Mesenchymal stem cell (in vitro differentiated cells and primary cell): ENCODE measurements around the gene GSTK1.

ENCODE experiments used
- DNase-seq: peaks from one replicate; pipeline ENCODE4 v3.0.0-alpha.2; 2013
- H2AFZ ChIP-seq: one replicate; pipeline ENCODE4 v1.6.1; 2013; ENCODE audit warnings: low read depth, mild to moderate bottlenecking, control low read depth, inconsistent platforms, low read length, moderate library complexity
- H2AK5ac ChIP-seq: 2 replicates; pipeline ENCODE4 v1.6.1; 2013; ENCODE audit warnings: low read length, moderate library complexity, mild to moderate bottlenecking, inconsistent platforms; ENCODE audit not compliant: severe bottlenecking
- H2BK120ac ChIP-seq: one replicate; pipeline ENCODE4 v1.6.1; 2013; ENCODE audit warnings: low read depth, mild to moderate bottlenecking, inconsistent platforms, low read length, moderate library complexity
- H2BK12ac ChIP-seq, 2 experiments: one replicate each; pipeline ENCODE4 v1.6.1; 2013; ENCODE audit warnings: inconsistent platforms in 2 of 2, low read length in 2 of 2, mild to moderate bottlenecking in 2 of 2, moderate library complexity in 2 of 2, control low read depth in 1 of 2
- H2BK15ac ChIP-seq: one replicate; pipeline ENCODE4 v1.6.1; 2013; ENCODE audit warnings: mild to moderate bottlenecking, low read depth, inconsistent platforms; ENCODE audit not compliant: poor library complexity, severe bottlenecking
- H2BK5ac ChIP-seq: 2 replicates; pipeline ENCODE4 v1.6.1; 2013; ENCODE audit warnings: low read depth, mild to moderate bottlenecking, low read length, control low read depth, inconsistent platforms; ENCODE audit not compliant: poor library complexity, severe bottlenecking
- H3K14ac ChIP-seq, 2 experiments: one replicate each; pipeline ENCODE4 v1.6.1; 2013; ENCODE audit warnings: inconsistent platforms in 2 of 2, low read length in 2 of 2, control low read depth in 1 of 2, mild to moderate bottlenecking in 1 of 2, moderate library complexity in 1 of 2
- H3K18ac ChIP-seq, 2 experiments: one replicate each; pipeline ENCODE4 v1.6.1; 2013; ENCODE audit warnings: inconsistent platforms in 2 of 2, low read length in 2 of 2, control low read depth in 1 of 2, low read depth in 1 of 2, mild to moderate bottlenecking in 1 of 2
- H3K23ac ChIP-seq, 2 experiments: one replicate each; pipeline ENCODE4 v1.6.1; 2013; ENCODE audit warnings: inconsistent platforms in 2 of 2, low read length in 2 of 2, mild to moderate bottlenecking in 2 of 2, moderate library complexity in 2 of 2, control low read depth in 1 of 2
- H3K27ac ChIP-seq: 2 replicates; pipeline ENCODE4 v1.5.1; 2013; ENCODE audit warnings: mild to moderate bottlenecking, moderate library complexity, low read length, control low read depth, inconsistent platforms; ENCODE audit not compliant: poor library complexity, severe bottlenecking
- H3K27me3 ChIP-seq, 2 experiments: 2 replicates each; pipeline versions ENCODE4 v1.6.1 to v1.7.0; 2013; ENCODE audit warnings: low read length in 2 of 2, mild to moderate bottlenecking in 2 of 2, moderate library complexity in 2 of 2, control low read depth in 1 of 2, inconsistent platforms in 1 of 2; ENCODE audit not compliant: control insufficient read depth in 1 of 2, insufficient read depth in 1 of 2
- H3K36me3 ChIP-seq, 2 experiments: 2 replicates each; pipeline versions ENCODE4 v1.6.1 to v1.7.0; 2013; ENCODE audit warnings: low read length in 2 of 2, control low read depth in 1 of 2, inconsistent platforms in 1 of 2, low read depth in 1 of 2, mild to moderate bottlenecking in 1 of 2; ENCODE audit not compliant: insufficient read depth in 2 of 2, control insufficient read depth in 1 of 2
- H3K4ac ChIP-seq, 2 experiments: one replicate each; pipeline ENCODE4 v1.6.1; 2013; ENCODE audit warnings: inconsistent platforms in 2 of 2, low read length in 2 of 2, mild to moderate bottlenecking in 2 of 2, moderate library complexity in 2 of 2, control low read depth in 1 of 2, low read depth in 1 of 2
- H3K4me1 ChIP-seq: 2 replicates; pipeline ENCODE4 v1.6.1; 2013; ENCODE audit warnings: low read depth, low read length, control low read depth; ENCODE audit not compliant: control insufficient read depth, insufficient read depth
- H3K4me2 ChIP-seq: 2 replicates; pipeline ENCODE4 v1.6.1; 2013; ENCODE audit warnings: low read length, mild to moderate bottlenecking, inconsistent platforms; ENCODE audit not compliant: poor library complexity, severe bottlenecking
- H3K4me3 ChIP-seq, 2 experiments: 2 replicates each; pipeline versions ENCODE4 v1.5.1 to v1.7.0; 2013; ENCODE audit warnings: low read length in 2 of 2, mild to moderate bottlenecking in 2 of 2, control low read depth in 1 of 2, low read depth in 1 of 2; ENCODE audit not compliant: insufficient read depth in 1 of 2
- H3K79me1 ChIP-seq: replicated peaks from 2 replicates; pipeline ENCODE4 v1.6.1; 2013; ENCODE audit warnings: mild to moderate bottlenecking, control low read depth, low read length, inconsistent platforms; ENCODE audit not compliant: poor library complexity, severe bottlenecking
- H3K9ac ChIP-seq: 2 replicates; pipeline ENCODE4 v1.7.0; 2013; ENCODE audit warnings: mild to moderate bottlenecking, low read length, moderate library complexity
- H3K9me3 ChIP-seq: 2 replicates; pipeline ENCODE4 v1.7.0; 2013; ENCODE audit warnings: mild to moderate bottlenecking, low read length; ENCODE audit not compliant: control insufficient read depth
- H4K8ac ChIP-seq: one replicate; pipeline ENCODE4 v1.6.1; 2013; ENCODE audit warnings: inconsistent platforms, mild to moderate bottlenecking, low read length, moderate library complexity
- H4K91ac ChIP-seq: one replicate; pipeline ENCODE4 v1.6.1; 2013; ENCODE audit warnings: mild to moderate bottlenecking, low read length, inconsistent platforms
- WGBS: methylation state at CpG from one replicate; pipeline ENCODE4 v1.1.7; 2013; ENCODE audit warnings: mixed read lengths; 5-methylcytosine and 5-hydroxymethylcytosine counted together

GSTK1 gene

GRCh38 chr7:143247372-143247771, 15.9 kb upstream of the GSTK1 start:
- H2BK5ac ChIP-seq = no peak overlapping the region
- peaks cover 5% of the 10 kb centered on the region for H3K4me1 ChIP-seq
- H3K27me3 ChIP-seq = no peaks in the 10 kb centered on the region
- H3K9ac ChIP-seq = no peak overlapping the region
- no peaks in the 10 kb centered on the region for H3K36me3 ChIP-seq
- no peak overlapping the region for H3K4ac ChIP-seq
- WGBS = no CpG with 5 or more reads among the region's 1 CpG
- no peak overlapping the region for H2BK12ac ChIP-seq
- no peak overlapping the region for H4K91ac ChIP-seq
- no peak overlapping the region for H3K27ac ChIP-seq
- no peak overlapping the region for H3K14ac ChIP-seq
- no peak overlapping the region for H3K4me3 ChIP-seq
- no peak overlapping the region for H2BK15ac ChIP-seq
- no peak overlapping the region for H2AK5ac ChIP-seq
- H2BK120ac ChIP-seq = no peak overlapping the region
- no peaks in the 10 kb centered on the region for H3K9me3 ChIP-seq
- no peaks in the 10 kb centered on the region for H3K79me1 ChIP-seq
- no peak for DNase-seq
- H3K18ac ChIP-seq = no peak overlapping the region
- H2AFZ ChIP-seq = no peak overlapping the region
- no peak overlapping the region for H3K23ac ChIP-seq
- no peak overlapping the region for H4K8ac ChIP-seq
- no peak overlapping the region for H3K4me2 ChIP-seq

- H3K27ac ChIP-seq = no peak overlapping the region
- H2AFZ ChIP-seq = no peak overlapping the region
- H3K18ac ChIP-seq = no peak overlapping the region
- 70% methylated on average over 2 of the region's 2 CpGs for WGBS
- no peak overlapping the region for H2BK120ac ChIP-seq
- H3K9me3 ChIP-seq = no peaks in the 10 kb centered on the region
- no peak overlapping the region for H3K14ac ChIP-seq
- no peak for DNase-seq
- H3K36me3 ChIP-seq = no peaks in the 10 kb centered on the region
- no peak overlapping the region for H2BK12ac ChIP-seq
- no peak overlapping the region for H3K4ac ChIP-seq
- H3K4me3 ChIP-seq = no peak overlapping the region
- H3K23ac ChIP-seq = no peak overlapping the region
- H2BK5ac ChIP-seq = no peak overlapping the region
- H3K79me1 ChIP-seq = no peaks in the 10 kb centered on the region
- H3K27me3 ChIP-seq = no peaks in the 10 kb centered on the region
- H3K4me2 ChIP-seq = no peak overlapping the region
- H2BK15ac ChIP-seq = no peak overlapping the region
- no peak overlapping the region for H3K9ac ChIP-seq
- H4K91ac ChIP-seq = no peak overlapping the region
- H2AK5ac ChIP-seq = no peak overlapping the region
- H4K8ac ChIP-seq = no peak overlapping the region
- peaks cover 4% of the 10 kb centered on the region for H3K4me1 ChIP-seq
Measured at GRCh38 chr7:143248761-143249354, 14.4 kb upstream of the GSTK1 start.

GRCh38 chr7:143250199-143250598, 13.0 kb upstream of the GSTK1 start:
- Histone ChIP-seq H3K27ac (no peak overlapping the region), H3K4me2 (no peak overlapping the region), H3K23ac (no peak overlapping the region), H3K14ac (no peak overlapping the region), H3K18ac (no peak overlapping the region), H3K9ac (no peak overlapping the region), H2BK12ac (no peak overlapping the region), H3K36me3 (no peaks in the 10 kb centered on the region), H3K27me3 (no peaks in the 10 kb centered on the region), H2AFZ (no peak overlapping the region), H2BK120ac (no peak overlapping the region), H4K8ac (no peak overlapping the region), H3K4ac (no peak overlapping the region), H2BK15ac (no peak overlapping the region), H3K4me1 (peaks cover 4% of the 10 kb centered on the region), H3K79me1 (no peaks in the 10 kb centered on the region), H3K9me3 (no peaks in the 10 kb centered on the region), H2AK5ac (no peak overlapping the region), H2BK5ac (no peak overlapping the region), H4K91ac (no peak overlapping the region), H3K4me3 (no peak overlapping the region)
- no peak for DNase-seq

GRCh38 chr7:143250822-143251221, 12.4 kb upstream of the GSTK1 start:
- H3K36me3 ChIP-seq = no peaks in the 10 kb centered on the region
- H3K4me3 ChIP-seq = no peak overlapping the region
- no peak for DNase-seq
- no peaks in the 10 kb centered on the region for H3K79me1 ChIP-seq
- no peak overlapping the region for H2BK5ac ChIP-seq
- H3K27me3 ChIP-seq = no peaks in the 10 kb centered on the region
- H3K18ac ChIP-seq = no peak overlapping the region
- H2AK5ac ChIP-seq = no peak overlapping the region
- WGBS = no CpG with 5 or more reads among the region's 1 CpG
- H4K8ac ChIP-seq = no peak overlapping the region
- no peak overlapping the region for H3K23ac ChIP-seq
- no peak overlapping the region for H3K9ac ChIP-seq
- no peak overlapping the region for H2AFZ ChIP-seq
- H3K14ac ChIP-seq = no peak overlapping the region
- H3K4me2 ChIP-seq = no peak overlapping the region
- no peak overlapping the region for H4K91ac ChIP-seq
- H3K9me3 ChIP-seq = no peaks in the 10 kb centered on the region
- H3K27ac ChIP-seq = no peak overlapping the region
- H3K4me1 ChIP-seq = peaks cover 4% of the 10 kb centered on the region
- H2BK12ac ChIP-seq = no peak overlapping the region
- no peak overlapping the region for H2BK15ac ChIP-seq
- no peak overlapping the region for H3K4ac ChIP-seq
- no peak overlapping the region for H2BK120ac ChIP-seq
